ENCODE measurements around the gene LRRC71.

Gene LRRC71

GRCh38 chr1:156883919-156884318 lies 36.5 kb upstream of the LRRC71 start:
- H3K4me2 ChIP-seq (ENCODE audit: insufficient read depth, low read length): no peak overlapping the region
- TF ChIP-seq CTCF (IDR thresholded peaks at IDR 0.05; ENCODE audit: borderline replicate concordance, extremely low read depth, low read length, poor library complexity, severe bottlenecking): no peak
- no peak for TF ChIP-seq EZH2 (IDR thresholded peaks at IDR 0.05; ENCODE audit: borderline replicate concordance, low read depth, low read length, severe bottlenecking)
- no peak overlapping the region for H2AFZ ChIP-seq (ENCODE audit: low read depth, low read length)
- no peak for DNase-seq
- no peaks in the 10 kb centered on the region for H3K79me2 ChIP-seq (ENCODE audit: insufficient read depth, low read length)
- H3K4me1 ChIP-seq (ENCODE audit: insufficient read depth, low read length): no peaks in the 10 kb centered on the region
- no peaks in the 10 kb centered on the region for H3K9me3 ChIP-seq (ENCODE audit: insufficient read depth, low read length, severe bottlenecking)
- no peak overlapping the region for H3K4me3 ChIP-seq (ENCODE audit: low read depth in 1 of 2, low read length in 2 of 2)
- peaks cover 21% of the 10 kb centered on the region for H3K27me3 ChIP-seq (ENCODE audit: insufficient read depth, low read length, poor library complexity)
- peaks cover 3% of the 10 kb centered on the region for H4K20me1 ChIP-seq (ENCODE audit: insufficient read depth, low read length)
- H3K27ac ChIP-seq (ENCODE audit: low read length): no peak overlapping the region
- H3K36me3 ChIP-seq (ENCODE audit: insufficient read depth, low read length): no peaks in the 10 kb centered on the region
- H3K9ac ChIP-seq (ENCODE audit: low read depth, low read length): no peak overlapping the region
- no peak for ATAC-seq (ENCODE audit: insufficient read depth, low read depth)

GRCh38 chr1:156884560-156885184 lies 35.8 kb upstream of the LRRC71 start:
- Histone ChIP-seq H2AFZ (ENCODE audit: low read depth, low read length) (no peak overlapping the region), H3K36me3 (ENCODE audit: insufficient read depth, low read length) (no peaks in the 10 kb centered on the region), H3K4me1 (ENCODE audit: insufficient read depth, low read length) (no peaks in the 10 kb centered on the region), H3K9me3 (ENCODE audit: insufficient read depth, low read length, severe bottlenecking) (no peaks in the 10 kb centered on the region), H3K79me2 (ENCODE audit: insufficient read depth, low read length) (no peaks in the 10 kb centered on the region), H3K4me3 (ENCODE audit: low read depth in 1 of 2, low read length in 2 of 2) (no peak overlapping the region), H3K4me2 (ENCODE audit: insufficient read depth, low read length) (no peak overlapping the region), H3K27me3 (ENCODE audit: insufficient read depth, low read length, poor library complexity) (peaks cover 21% of the 10 kb centered on the region), H4K20me1 (ENCODE audit: insufficient read depth, low read length) (peaks cover 3% of the 10 kb centered on the region), H3K9ac (ENCODE audit: low read depth, low read length) (no peak overlapping the region), H3K27ac (ENCODE audit: low read length) (no peak overlapping the region)
- DNase-seq (no peak), ATAC-seq (ENCODE audit: insufficient read depth, low read depth) (no peak)
- TF ChIP-seq CTCF (IDR thresholded peaks at IDR 0.05; ENCODE audit: borderline replicate concordance, extremely low read depth, low read length, poor library complexity, severe bottlenecking): no peak
- TF ChIP-seq EZH2 (IDR thresholded peaks at IDR 0.05; ENCODE audit: borderline replicate concordance, low read depth, low read length, severe bottlenecking): no peak

- no peak for TF ChIP-seq EZH2 (IDR thresholded peaks at IDR 0.05; ENCODE audit: borderline replicate concordance, low read depth, low read length, severe bottlenecking)
- TF ChIP-seq CTCF (IDR thresholded peaks at IDR 0.05; ENCODE audit: borderline replicate concordance, extremely low read depth, low read length, poor library complexity, severe bottlenecking): no peak
- no peak overlapping the region for H3K4me2 ChIP-seq (ENCODE audit: insufficient read depth, low read length)
Observed at GRCh38 chr1:156885314-156885713, 35.1 kb upstream of the LRRC71 start.

More at GRCh38 chr1:156885314-156885713, 35.1 kb upstream of the LRRC71 start:
- Histone ChIP-seq H4K20me1 (ENCODE audit: insufficient read depth, low read length) (peaks cover 3% of the 10 kb centered on the region), H3K36me3 (ENCODE audit: insufficient read depth, low read length) (no peaks in the 10 kb centered on the region), H3K27me3 (ENCODE audit: insufficient read depth, low read length, poor library complexity) (peaks cover 21% of the 10 kb centered on the region), H3K9ac (ENCODE audit: low read depth, low read length) (no peak overlapping the region), H3K79me2 (ENCODE audit: insufficient read depth, low read length) (no peaks in the 10 kb centered on the region), H3K9me3 (ENCODE audit: insufficient read depth, low read length, severe bottlenecking) (no peaks in the 10 kb centered on the region), H3K4me1 (ENCODE audit: insufficient read depth, low read length) (peaks cover 3% of the 10 kb centered on the region; the same call in 1 of the 2 replicates), H3K27ac (ENCODE audit: low read length) (no peak overlapping the region), H3K4me3 (ENCODE audit: low read depth in 1 of 2, low read length in 2 of 2) (no peak overlapping the region), H2AFZ (ENCODE audit: low read depth, low read length) (no peak overlapping the region)
- DNase-seq: no peak
- no peak for ATAC-seq (ENCODE audit: insufficient read depth, low read depth)
